Pancreas (tissue), 10 donors: ENCODE measurements around the gene RSAD2. TPM values are rescaled to one million over a fixed set of nuclear protein-coding genes. Genes with fewer than 3 reads are reported as not detected.
"Not testable (repeated sequence)": the region's sequence is repeated elsewhere in the genome, so short reads cannot be mapped to it uniquely, and the experiment has no call there.

Experiments used
- ATAC-seq, 4 donors: fragments of 200-7000 bp; cut with Tn5 transposase; one replicate each; pipeline versions ENCODE4 v1.8.0 to v1.9.1; 2020; ENCODE audit warnings: mild to moderate bottlenecking in 4 of 4, moderate library complexity in 4 of 4
- DNase-seq, 6 donors: peaks; one replicate each; pipeline ENCODE4 v3.0.0-alpha.2; 2020
- FAIRE-seq: peaks from 2 replicates; lab custom pipeline; 2012; peaks lifted over from hg19 to GRCh38; lab: Jason Lieb, UNC
- H3K27ac ChIP-seq, 4 donors: fragments of 200-600 bp; sonication (generic); 1 replicate in 3 of 4; 2 replicates in 1 of 4; pipeline versions ENCODE4 v1.5.0 to v1.8.0; 2020
- H3K27me3 ChIP-seq, 4 donors: fragments of 200-600 bp; one replicate each; pipeline ENCODE4 v1.8.0; 2021
- H3K36me3 ChIP-seq, 3 donors: fragments of 200-600 bp; sonication (generic) in 1 of 3; one replicate each; pipeline versions ENCODE4 v1.5.0 to v1.8.0; 2020 to 2021
- H3K4me1 ChIP-seq, 3 donors: fragments of 200-600 bp; one replicate each; pipeline ENCODE4 v1.8.0; 2021
- H3K4me3 ChIP-seq, 4 donors: fragments of 200-600 bp; sonication (generic) in 2 of 4; one replicate each; pipeline versions ENCODE4 v1.5.0 to v1.8.0; 2020 to 2021
- H3K9me3 ChIP-seq, 4 donors: fragments of 200-600 bp; one replicate each; pipeline ENCODE4 v1.8.0; 2021
- CTCF ChIP-seq, 4 donors: fragments of 200-600 bp; sonication (generic) in 3 of 4; IDR thresholded peaks; one replicate each; pipeline versions ENCODE4 v1.5.0 to v1.8.0; 2021; ENCODE audit warnings: antibody characterized with exemption in 4 of 4
- WGBS, 2 donors: extraction: QIAGEN DNeasy Blood & Tissue Kit; methylation state at CpG; one replicate each; pipeline ENCODE4 v1.1.7; 2013; 5-methylcytosine and 5-hydroxymethylcytosine counted together
- intact Hi-C, 3 donors: fragments of 100-400 bp; cut with DNase I; formaldehyde crosslinking; loops; one replicate each; pipeline versions ENCODE4 v1.11.1 to v1.14.2; 2022
- polyA plus RNA-seq, 2 donors: library from polyadenylated mRNA; stranded (reverse); fragments of 200-250 nt; gene quantifications; one replicate each; pipeline ENCODE4 v1.2.3, GENCODE V29; 2013
- total RNA-seq, 6 donors: library from RNA; stranded (reverse); fragmentation: NEBNext Ultra II Directional in 4 of 6; extraction: Animal tissue kit (Norgen Biotek cat#: 25700) in 4 of 6; gene quantifications; one replicate each; pipeline versions ENCODE4 v1.2.1 to v1.2.4, GENCODE V29; 2021 to 2023
- donor health status: healthy with polysubstance abuse.
- donor health status: DM: no; HTN: no; CAD: no; lungs with moderate emphysema.
- donor health status: DM: no; HTN: no; CAD: no.
- donor health status: control.
- donor health status: control.
- donor health status: Bipolar disorder and iron deficiency.
- donor health status: DM: yes; HTN: yes; CAD: no.
- donor health status: DM: no; HTN: no; CAD: no.
- donor health status: DM: no; HTN: no; CAD: no.
- donor health status: DM: yes; HTN: yes; CAD: no.

Gene RSAD2
- total and polyA plus RNA-seq, 8 donors: 0.60 to 2.9 (median 1.9) TPM

- FAIRE-seq (no peak), DNase-seq (no peak), ATAC-seq (no peak)
- no peaks in the 10 kb centered on the region for H3K27me3 ChIP-seq
- H3K4me1 ChIP-seq: peaks cover 0 to 6% (median 0%) of the 10 kb centered on the region in 3 donors
- no peaks in the 10 kb centered on the region for H3K9me3 ChIP-seq
- intact Hi-C loops: no loop called here
- no peak overlapping the region for H3K4me3 ChIP-seq
- 37% methylated on average over 2 of the region's 2 CpGs for WGBS, 2 donors
- H3K36me3 ChIP-seq: no peaks in the 10 kb centered on the region
- H3K27ac ChIP-seq: no peak overlapping the region
- TF ChIP-seq CTCF (IDR thresholded peaks at IDR 0.05): no peak
These were observed 16.4 kb downstream of the RSAD2 start for GRCh38 chr2:6893876-6894482.

GRCh38 chr2:6896930-6897759 is 19.6 kb downstream of the RSAD2 start:
- intact Hi-C loops: loop anchor here in 1 of 3 donors (5.0 kb wide), 1 partner anchor 145 kb away; no protein-coding TSS in a partner anchor
- H3K36me3 ChIP-seq: no peaks in the 10 kb centered on the region
- no peak overlapping the region for H3K4me3 ChIP-seq
- no peaks in the 10 kb centered on the region for H3K27me3 ChIP-seq
- WGBS, 2 donors: 59 to 60% methylated on average over 5 of the region's 5 CpGs
- no peaks in the 10 kb centered on the region for H3K9me3 ChIP-seq
- TF ChIP-seq CTCF (IDR thresholded peaks at IDR 0.05): peak; percentile 13 to 59 (median 37)
- H3K27ac ChIP-seq: no peak overlapping the region
- FAIRE-seq: peak; percentile 85
- no peak for DNase-seq
- ATAC-seq: peak; percentile 72 to 89 (median 82)
- H3K4me1 ChIP-seq: peaks cover 0 to 6% (median 0%) of the 10 kb centered on the region in 3 donors

- intact Hi-C loops, H3K4me3 ChIP-seq, H3K4me1 ChIP-seq, H3K9me3 ChIP-seq, H3K27me3 ChIP-seq, DNase-seq, ATAC-seq, H3K27ac ChIP-seq, H3K36me3 ChIP-seq, FAIRE-seq: not testable (repeated sequence)
- WGBS, 2 donors: 98 to 99% methylated on average over 2 of the region's 2 CpGs
These were observed 25.0 kb downstream of the RSAD2 start for GRCh38 chr2:6902581-6902980.

GRCh38 chr2:6905668-6906067 is 28.1 kb downstream of the RSAD2 start:
- no peak for DNase-seq
- H3K4me3 ChIP-seq: no peak overlapping the region
- no peaks in the 10 kb centered on the region for H3K27me3 ChIP-seq
- intact Hi-C loops: no loop called here
- no peak for FAIRE-seq
- ATAC-seq: no peak
- no peaks in the 10 kb centered on the region for H3K9me3 ChIP-seq
- no peaks in the 10 kb centered on the region for H3K36me3 ChIP-seq
- TF ChIP-seq CTCF (IDR thresholded peaks at IDR 0.05): no peak
- H3K27ac ChIP-seq: no peak overlapping the region
- no peaks in the 10 kb centered on the region for H3K4me1 ChIP-seq
- WGBS, 2 donors: 89 to 96% methylated on average over 1 of the region's 1 CpG

- DNase-seq (no peak), ATAC-seq (no peak), FAIRE-seq (no peak)
- Histone ChIP-seq H3K4me3 (no peak overlapping the region), H3K36me3 (no peaks in the 10 kb centered on the region), H3K27me3 (no peaks in the 10 kb centered on the region), H3K9me3 (no peaks in the 10 kb centered on the region), H3K27ac (no peak overlapping the region), H3K4me1 (no peaks in the 10 kb centered on the region)
- intact Hi-C loops: no loop called here
- no peak for TF ChIP-seq CTCF (IDR thresholded peaks at IDR 0.05)
- WGBS, 2 donors: 73 to 79% methylated on average over 1 of the region's 1 CpG
These were observed 28.7 kb downstream of the RSAD2 start for GRCh38 chr2:6906165-6906741.
